PC-9 (cell line): ENCODE data around the gene ATAD2B. TPM values are rescaled to one million over a fixed set of nuclear protein-coding genes. Genes with fewer than 3 reads are reported as not detected.

Experiments
- BruUV-seq: library from RNA; stranded (reverse); fragments of 400-500 nt; replicated peaks from 2 replicates; lab custom pipeline; 2021; lab: Mats Ljungman, UMichigan
- CTCF ChIA-PET: fragments of 300-600 bp; sonication (Branson Sonifier 250); formaldehyde crosslinking; loops from one replicate; lab custom pipeline; 2022; ENCODE audit warnings: antibody characterized with exemption; lab: Charles Lee
- POLR2A ChIA-PET: fragments of 300-600 bp; sonication (Branson Sonifier 250); formaldehyde crosslinking; loops from one replicate; lab custom pipeline; 2022; ENCODE audit warnings: antibody characterized with exemption; ENCODE audit not compliant: unreplicated experiment; lab: Charles Lee
- DNase-seq, 2 experiments: peaks; one replicate each; pipeline versions ENCODE4 v3.0.0 to v3.0.0-alpha.2; 2015 to 2022; ENCODE audit warnings: mixed read lengths in 1 of 2
- H2AFZ ChIP-seq: fragments of 200-600 bp; sonication (generic); 2 replicates; pipeline ENCODE4 v1.8.1; 2017; ENCODE audit warnings: antibody characterized with exemption
- H3F3A ChIP-seq: fragments of 200-600 bp; sonication (generic); 2 replicates; pipeline ENCODE4 v1.8.1; 2017; ENCODE audit warnings: antibody characterized with exemption, mild to moderate bottlenecking, low read depth; ENCODE audit not compliant: insufficient read depth
- H3K27ac ChIP-seq: fragments of 200-600 bp; sonication (generic); 2 replicates; pipeline ENCODE4 v1.6.1; 2016; ENCODE audit warnings: mixed run types
- H3K27me3 ChIP-seq: fragments of 200-600 bp; sonication (generic); 2 replicates; pipeline ENCODE4 v1.6.1; 2016; ENCODE audit warnings: low read depth, mixed run types; ENCODE audit not compliant: insufficient read depth
- H3K36me3 ChIP-seq: fragments of 200-600 bp; sonication (generic); 2 replicates; pipeline ENCODE4 v1.6.1; 2016; ENCODE audit warnings: low read depth, mixed run types
- H3K4me1 ChIP-seq: fragments of 200-600 bp; sonication (generic); replicated peaks from 2 replicates; pipeline ENCODE4 v1.6.1; 2016; ENCODE audit warnings: mixed run types; ENCODE audit not compliant: insufficient read depth
- H3K4me2 ChIP-seq: fragments of 200-600 bp; sonication (generic); 2 replicates; pipeline ENCODE4 v1.6.1; 2017; ENCODE audit warnings: mixed run types
- H3K4me3 ChIP-seq: fragments of 200-600 bp; sonication (generic); 2 replicates; pipeline ENCODE4 v1.6.1; 2016; ENCODE audit warnings: mixed run types
- H3K79me2 ChIP-seq: fragments of 200-600 bp; sonication (generic); 2 replicates; pipeline ENCODE4 v1.6.1; 2017; ENCODE audit warnings: low read depth, mixed run types
- H3K9me2 ChIP-seq: fragments of 200-600 bp; sonication (generic); 2 replicates; pipeline ENCODE4 v1.8.1; 2017; ENCODE audit warnings: mild to moderate bottlenecking; ENCODE audit not compliant: insufficient read depth
- H3K9me3 ChIP-seq: fragments of 200-600 bp; sonication (generic); 2 replicates; pipeline ENCODE4 v1.8.1; 2016; ENCODE audit warnings: low read depth; ENCODE audit not compliant: insufficient read depth
- H4K20me1 ChIP-seq: fragments of 200-600 bp; sonication (generic); 2 replicates; pipeline ENCODE4 v1.8.1; 2017; ENCODE audit not compliant: insufficient read depth
- EZH2 ChIP-seq: fragments of 200-600 bp; sonication (generic); IDR thresholded peaks from 2 replicates; pipeline ENCODE4 v1.8.0; 2017; ENCODE audit warnings: antibody characterized with exemption, low read depth
- intact Hi-C: fragments of 100-400 bp; cut with micrococcal nuclease; formaldehyde crosslinking; loops from one replicate; pipeline ENCODE4 v1.10.0; 2022; ENCODE audit not compliant: unreplicated experiment
- total RNA-seq: library from RNA; stranded (reverse); gene quantifications from 2 replicates; pipeline ENCODE4 v1.2.3, GENCODE V29; 2021
- TF ChIP-seq, protein P1 (sequence below): fragments of 200-600 bp; sonication (generic); conservative IDR thresholded peaks from 2 replicates; pipeline ENCODE4 v1.6.1; 2017; ENCODE audit warnings: mixed run types, antibody characterized with exemption, mild to moderate bottlenecking, moderate library complexity

Gene ATAD2B
- total RNA-seq, 1 experiment from 2014 or later, result 12.6 TPM

DNA sequence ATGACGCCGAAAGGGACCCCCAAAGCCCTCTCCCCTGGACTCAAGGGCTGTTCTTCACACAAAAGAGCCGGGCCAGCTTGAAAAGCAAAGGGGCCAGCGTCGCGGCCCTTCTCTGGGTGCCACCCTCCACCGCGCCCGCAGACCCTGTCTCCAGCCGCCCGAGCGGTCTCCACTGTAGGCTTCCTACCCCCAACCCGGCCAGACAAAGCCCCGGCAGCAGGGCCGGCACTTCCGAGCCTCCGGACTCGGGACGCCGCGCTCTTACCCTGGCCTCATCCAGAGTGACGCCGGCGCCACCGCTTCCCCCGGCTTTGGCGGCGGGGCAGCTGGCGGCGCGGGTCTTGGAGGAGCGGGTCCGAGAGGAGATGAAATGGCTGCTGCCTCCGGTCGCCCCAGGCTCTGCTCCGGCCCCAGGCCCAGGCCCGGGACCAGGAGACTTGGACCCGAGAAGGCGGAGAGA lies 603 bp downstream of the ATAD2B start:
- Histone ChIP-seq H3K27me3 (no peaks in the 10 kb centered on the region), H3K27ac (peak overlapping the region; percentile 60), H3K4me3 (peak overlapping the region; percentile 99), H3K9me2 (no peaks in the 10 kb centered on the region), H3K9me3 (no peaks in the 10 kb centered on the region), H3K79me2 (peaks cover 68% of the 10 kb centered on the region), H3F3A (peaks cover 13% of the 10 kb centered on the region; the same call in 1 of the 2 replicates), H3K4me2 (peak overlapping the region; percentile 83), H3K36me3 (no peaks in the 10 kb centered on the region), H3K4me1 (peaks cover 37% of the 10 kb centered on the region), H4K20me1 (no peaks in the 10 kb centered on the region), H2AFZ (peak overlapping the region; percentile 99)
- POLR2A ChIA-PET, result interaction anchor here (0.5 to 1.3 kb wide), 2 partner anchors 150 to 158 kb away, joined by 3 to 9 read pairs; no protein-coding TSS in a partner anchor
- intact Hi-C loops, result loop anchor here (2.0 kb wide), 2 partner anchors 102 to 150 kb away; partner anchors contain the start of gene SF3B6
- DNase-seq, result peak; percentile 34 to 37
- BruUV-seq, result no TSS peak
- TF ChIP-seq, protein P1, sequence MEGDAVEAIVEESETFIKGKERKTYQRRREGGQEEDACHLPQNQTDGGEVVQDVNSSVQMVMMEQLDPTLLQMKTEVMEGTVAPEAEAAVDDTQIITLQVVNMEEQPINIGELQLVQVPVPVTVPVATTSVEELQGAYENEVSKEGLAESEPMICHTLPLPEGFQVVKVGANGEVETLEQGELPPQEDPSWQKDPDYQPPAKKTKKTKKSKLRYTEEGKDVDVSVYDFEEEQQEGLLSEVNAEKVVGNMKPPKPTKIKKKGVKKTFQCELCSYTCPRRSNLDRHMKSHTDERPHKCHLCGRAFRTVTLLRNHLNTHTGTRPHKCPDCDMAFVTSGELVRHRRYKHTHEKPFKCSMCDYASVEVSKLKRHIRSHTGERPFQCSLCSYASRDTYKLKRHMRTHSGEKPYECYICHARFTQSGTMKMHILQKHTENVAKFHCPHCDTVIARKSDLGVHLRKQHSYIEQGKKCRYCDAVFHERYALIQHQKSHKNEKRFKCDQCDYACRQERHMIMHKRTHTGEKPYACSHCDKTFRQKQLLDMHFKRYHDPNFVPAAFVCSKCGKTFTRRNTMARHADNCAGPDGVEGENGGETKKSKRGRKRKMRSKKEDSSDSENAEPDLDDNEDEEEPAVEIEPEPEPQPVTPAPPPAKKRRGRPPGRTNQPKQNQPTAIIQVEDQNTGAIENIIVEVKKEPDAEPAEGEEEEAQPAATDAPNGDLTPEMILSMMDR, result no peak
- TF ChIP-seq EZH2, result no peak
- CTCF ChIA-PET, result interaction anchor here (0.5 to 2.3 kb wide), 8 partner anchors 13 to 158 kb away, joined by 3 to 9 read pairs (median 4); partner anchors contain the start of genes SF3B6 and TP53I3

DNA sequence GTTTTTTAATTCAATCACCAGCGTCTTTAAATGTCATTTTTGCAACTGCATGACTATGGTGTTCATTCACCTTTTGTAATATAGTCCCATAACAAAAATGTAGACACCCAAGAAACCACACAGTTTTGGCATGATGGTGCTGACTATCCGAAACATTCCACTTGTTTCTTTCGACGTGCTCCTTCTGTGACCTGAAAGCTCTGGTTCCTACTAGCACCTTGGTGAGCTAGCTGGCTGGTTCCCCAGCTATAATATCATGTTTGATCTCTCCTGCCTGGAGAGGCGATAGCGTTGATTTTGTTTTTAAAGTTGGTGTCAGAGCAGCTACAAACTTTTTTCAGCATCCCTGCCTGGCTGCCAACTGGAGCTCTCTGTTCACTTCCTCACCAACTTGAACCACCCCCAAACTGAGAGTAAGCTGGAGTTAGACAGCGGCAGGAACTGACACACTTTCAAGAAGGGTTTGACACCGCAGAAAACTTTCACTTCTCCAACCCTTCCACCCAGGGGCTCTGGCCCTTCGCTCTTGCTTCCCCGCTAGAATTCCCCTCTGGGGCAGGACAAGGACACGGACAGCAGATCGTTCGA lies 1.1 kb downstream of the ATAD2B start:
- POLR2A ChIA-PET, result no interaction called here
- no peak for TF ChIP-seq EZH2
- TF ChIP-seq, protein P1, result no peak
- Histone ChIP-seq H4K20me1 (no peaks in the 10 kb centered on the region), H3K79me2 (peaks cover 70% of the 10 kb centered on the region), H2AFZ (peak overlapping the region; percentile 99), H3K27me3 (no peaks in the 10 kb centered on the region), H3K9me2 (no peaks in the 10 kb centered on the region), H3K4me1 (peaks cover 40% of the 10 kb centered on the region), H3K27ac (peak overlapping the region; percentile 60), H3K4me3 (peak overlapping the region; percentile 99), H3K4me2 (peak overlapping the region; percentile 83), H3F3A (peaks cover 13% of the 10 kb centered on the region; the same call in 1 of the 2 replicates), H3K9me3 (no peaks in the 10 kb centered on the region), H3K36me3 (no peaks in the 10 kb centered on the region)
- DNase-seq, result peak; percentile 33 to 40
- intact Hi-C loops, result loop anchor here (2.0 kb wide), 2 partner anchors 101 to 151 kb away; partner anchors contain the start of gene SF3B6
- CTCF ChIA-PET, result interaction anchor here (0.5 to 2.3 kb wide), 5 partner anchors 15 to 159 kb away, joined by 3 to 6 read pairs (median 3); partner anchors contain the start of gene TP53I3
- BruUV-seq, result TSS peak; percentile 40

- POLR2A ChIA-PET, result interaction anchor here (0.6 to 0.7 kb wide), 2 partner anchors 186 to 1264 kb away, joined by 4 to 6 read pairs; no protein-coding TSS in a partner anchor
- Histone ChIP-seq H3F3A (peaks cover 13% of the 10 kb centered on the region; the same call in 1 of the 2 replicates), H3K36me3 (no peaks in the 10 kb centered on the region), H3K9me3 (no peaks in the 10 kb centered on the region), H3K4me3 (peak overlapping the region; percentile 99), H3K4me2 (peak overlapping the region; percentile 83), H3K27me3 (no peaks in the 10 kb centered on the region), H3K9me2 (no peaks in the 10 kb centered on the region), H4K20me1 (no peaks in the 10 kb centered on the region), H3K4me1 (peaks cover 40% of the 10 kb centered on the region), H3K27ac (0 out of 2 replicates have a peak overlapping the region, but pooled peaks have one; percentile 60), H2AFZ (no peak overlapping the region), H3K79me2 (peaks cover 81% of the 10 kb centered on the region)
- BruUV-seq, result no TSS peak
- DNase-seq, result no peak
- TF ChIP-seq EZH2, result no peak
- TF ChIP-seq, protein P1, result no peak
- CTCF ChIA-PET, result interaction anchor here (0.6 kb wide), 1 partner anchor 100 kb away, joined by 3 read pairs; no protein-coding TSS in a partner anchor
- intact Hi-C loops, result no loop called here
Observed at GRCh38 chr2:23924589-23925359, 2.1 kb downstream of the ATAD2B start.
